ENCODE measurements around the gene CREB3L2. TPM values are rescaled to one million over a fixed set of nuclear protein-coding genes. Genes with fewer than 3 reads are reported as not detected.

Gene CREB3L2
- total and polyA plus RNA-seq, 2 donors (not counting 1 experiment from before 2014, with no cell fraction given): 13.8 to 25.1 TPM

DNA sequence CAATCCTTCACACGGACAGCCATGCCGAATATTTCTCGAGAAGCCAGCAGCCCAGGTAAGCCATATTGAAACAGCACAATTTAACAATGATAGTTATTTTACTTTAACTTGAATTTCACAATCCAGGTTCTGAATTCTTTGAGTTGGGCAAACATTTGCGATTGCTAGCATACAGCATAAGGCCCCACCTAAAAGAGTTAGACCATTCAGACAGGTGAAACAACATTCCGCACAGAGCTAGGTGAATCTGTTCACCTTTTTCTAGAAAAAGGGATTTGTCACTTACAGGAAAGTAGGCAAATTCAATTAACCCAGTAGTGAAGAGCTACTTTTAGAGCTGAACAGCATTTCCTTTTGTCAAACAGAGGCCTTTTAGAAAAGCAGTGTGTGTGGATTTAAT lies 45.3 kb downstream of the CREB3L2 start:
- H3K9me3 Mint-ChIP-seq (ENCODE audit: insufficient read depth): no peaks in the 10 kb centered on the region

DNA sequence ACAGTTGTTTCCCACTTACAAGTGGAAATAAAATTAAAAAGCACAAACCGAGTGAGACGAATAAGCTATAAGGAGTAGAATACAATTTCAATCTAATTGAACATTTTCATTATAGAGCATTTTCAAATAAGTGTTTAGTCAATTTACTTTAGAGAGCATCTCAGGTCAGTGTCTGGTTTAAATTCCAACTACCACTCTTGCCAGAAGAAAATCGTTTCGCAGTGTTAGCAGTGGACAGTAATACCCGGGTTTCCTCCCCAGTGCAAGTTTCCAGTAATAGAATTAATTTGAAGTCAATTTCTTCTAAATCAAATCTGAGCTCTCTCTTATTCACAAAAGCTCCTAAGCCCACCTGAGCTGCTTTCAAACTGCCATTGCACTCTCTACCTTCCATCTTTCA lies 45.7 kb downstream of the CREB3L2 start:
- H3K27me3 Mint-ChIP-seq: no peaks in the 10 kb centered on the region
- Histone ChIP-seq H3K36me3 (replicated peaks in 1 of 2; ENCODE audit: control extremely low read depth in 1 of 2, control insufficient read depth in 1 of 2, extremely low read depth in 1 of 2, insufficient read depth in 2 of 2, low read length in 1 of 2) (no peaks in the 10 kb centered on the region), H3K4me2 (replicated peaks; ENCODE audit: low read depth, low read length, poor library complexity, severe bottlenecking) (no peak overlapping the region), H3K27me3 (replicated peaks in 1 of 4; ENCODE audit: control extremely low read depth in 1 of 4, control insufficient read depth in 3 of 4, insufficient read depth in 4 of 4, low read length in 3 of 4) (no peaks in the 10 kb centered on the region), H3K4me1 (ENCODE audit: control insufficient read depth in 2 of 2, insufficient read depth in 2 of 2, low read length in 2 of 2) (peaks cover 7 to 10% of the 10 kb centered on the region in 2 donors), H3K4me3 (ENCODE audit: control extremely low read depth in 1 of 5, extremely low read depth in 1 of 5, insufficient read depth in 1 of 5, low read depth in 2 of 5, low read length in 4 of 5) (no peak overlapping the region), H3K79me2 (ENCODE audit: control insufficient read depth, insufficient read depth, low read length) (peaks cover 31% of the 10 kb centered on the region), H3K9ac (ENCODE audit: low read length) (no peak overlapping the region), H3K27ac (ENCODE audit: low read length in 2 of 2) (no peak overlapping the region), H3K9me3 (ENCODE audit: control extremely low read depth in 1 of 3, control insufficient read depth in 2 of 3, insufficient read depth in 1 of 3, low read length in 2 of 3) (no peaks in the 10 kb centered on the region), H4K20me1 (ENCODE audit: control insufficient read depth, insufficient read depth, low read length, poor library complexity, severe bottlenecking) (no peaks in the 10 kb centered on the region), H2AFZ (ENCODE audit: insufficient read depth, low read depth, low read length, poor library complexity, severe bottlenecking) (no peak overlapping the region)
- H3K27ac Mint-ChIP-seq: no peak overlapping the region
- ATAC-seq (ENCODE audit: low read depth): no peak
- H3K4me3 Mint-ChIP-seq: no peak overlapping the region
- H3K4me1 Mint-ChIP-seq: peaks cover 19% of the 10 kb centered on the region
- WGBS (ENCODE audit: insufficient coverage): no CpG with 5 or more reads among the region's 5 CpGs
- CTCF ChIA-PET: no interaction called here
- intact Hi-C loops (cut with micrococcal nuclease): no loop called here
- no peaks in the 10 kb centered on the region for H3K9me3 Mint-ChIP-seq (ENCODE audit: insufficient read depth)
- no peak for DNase-seq
- POLR2A ChIA-PET: no interaction called here
- TF ChIP-seq EZH2 (IDR thresholded peaks at IDR 0.05; ENCODE audit: borderline replicate concordance, insufficient read depth, low read depth, low read length, poor library complexity, severe bottlenecking): no peak
- TF ChIP-seq, protein P1, sequence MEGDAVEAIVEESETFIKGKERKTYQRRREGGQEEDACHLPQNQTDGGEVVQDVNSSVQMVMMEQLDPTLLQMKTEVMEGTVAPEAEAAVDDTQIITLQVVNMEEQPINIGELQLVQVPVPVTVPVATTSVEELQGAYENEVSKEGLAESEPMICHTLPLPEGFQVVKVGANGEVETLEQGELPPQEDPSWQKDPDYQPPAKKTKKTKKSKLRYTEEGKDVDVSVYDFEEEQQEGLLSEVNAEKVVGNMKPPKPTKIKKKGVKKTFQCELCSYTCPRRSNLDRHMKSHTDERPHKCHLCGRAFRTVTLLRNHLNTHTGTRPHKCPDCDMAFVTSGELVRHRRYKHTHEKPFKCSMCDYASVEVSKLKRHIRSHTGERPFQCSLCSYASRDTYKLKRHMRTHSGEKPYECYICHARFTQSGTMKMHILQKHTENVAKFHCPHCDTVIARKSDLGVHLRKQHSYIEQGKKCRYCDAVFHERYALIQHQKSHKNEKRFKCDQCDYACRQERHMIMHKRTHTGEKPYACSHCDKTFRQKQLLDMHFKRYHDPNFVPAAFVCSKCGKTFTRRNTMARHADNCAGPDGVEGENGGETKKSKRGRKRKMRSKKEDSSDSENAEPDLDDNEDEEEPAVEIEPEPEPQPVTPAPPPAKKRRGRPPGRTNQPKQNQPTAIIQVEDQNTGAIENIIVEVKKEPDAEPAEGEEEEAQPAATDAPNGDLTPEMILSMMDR (IDR thresholded peaks at IDR 0.05): no peak

More for the DNA sequence above, 45.3 kb downstream of the CREB3L2 start:
- ATAC-seq (ENCODE audit: low read depth) (no peak), DNase-seq (no peak)
- no peaks in the 10 kb centered on the region for H3K9me3 ChIP-seq (ENCODE audit: control extremely low read depth in 1 of 3, control insufficient read depth in 2 of 3, insufficient read depth in 1 of 3, low read length in 2 of 3)
- Mint-ChIP-seq H3K27me3 (no peaks in the 10 kb centered on the region), H3K4me1 (peaks cover 23% of the 10 kb centered on the region), H3K4me3 (no peak overlapping the region), H3K27ac (no peak overlapping the region)
- H3K27me3 ChIP-seq (replicated peaks in 1 of 4; ENCODE audit: control extremely low read depth in 1 of 4, control insufficient read depth in 3 of 4, insufficient read depth in 4 of 4, low read length in 3 of 4): no peaks in the 10 kb centered on the region
- H3K36me3 ChIP-seq (replicated peaks in 1 of 2; ENCODE audit: control extremely low read depth in 1 of 2, control insufficient read depth in 1 of 2, extremely low read depth in 1 of 2, insufficient read depth in 2 of 2, low read length in 1 of 2): no peaks in the 10 kb centered on the region
- ChIA-PET CTCF (no interaction called here), POLR2A (no interaction called here)
- intact Hi-C loops (cut with micrococcal nuclease): no loop called here
- H3K4me2 ChIP-seq (replicated peaks; ENCODE audit: low read depth, low read length, poor library complexity, severe bottlenecking): no peak overlapping the region
- TF ChIP-seq, protein P1 (IDR thresholded peaks at IDR 0.05): no peak
- no peak for TF ChIP-seq EZH2 (IDR thresholded peaks at IDR 0.05; ENCODE audit: borderline replicate concordance, insufficient read depth, low read depth, low read length, poor library complexity, severe bottlenecking)
- no peak overlapping the region for H2AFZ ChIP-seq (ENCODE audit: insufficient read depth, low read depth, low read length, poor library complexity, severe bottlenecking)
- H3K79me2 ChIP-seq (ENCODE audit: control insufficient read depth, insufficient read depth, low read length): peaks cover 30% of the 10 kb centered on the region
- no peaks in the 10 kb centered on the region for H4K20me1 ChIP-seq (ENCODE audit: control insufficient read depth, insufficient read depth, low read length, poor library complexity, severe bottlenecking)
- WGBS (ENCODE audit: insufficient coverage): 100% methylated on average over 2 of the region's 5 CpGs
- peaks cover 7 to 13% of the 10 kb centered on the region in 2 donors for H3K4me1 ChIP-seq (ENCODE audit: control insufficient read depth in 2 of 2, insufficient read depth in 2 of 2, low read length in 2 of 2)
- no peak overlapping the region for H3K27ac ChIP-seq (ENCODE audit: low read length in 2 of 2)
- H3K4me3 ChIP-seq (ENCODE audit: control extremely low read depth in 1 of 5, extremely low read depth in 1 of 5, insufficient read depth in 1 of 5, low read depth in 2 of 5, low read length in 4 of 5): no peak overlapping the region
- H3K9ac ChIP-seq (ENCODE audit: low read length): no peak overlapping the region

All from B cell (primary cell).